GM19328 (cell line): Measurements from ENCODE around the gene HNF1B.

Experiments
- ATAC-seq: cut with Tn5 transposase; IDR thresholded peaks from one replicate; pipeline ENCODE4 v1.9.1; 2021; ENCODE audit warnings: mild to moderate bottlenecking, moderate library complexity; ENCODE audit not compliant: unreplicated experiment

The HNF1B gene

GRCh38 chr17:37737081-37737480 lies 7.8 kb downstream of the HNF1B start:
- ATAC-seq, result no peak

- ATAC-seq, result no peak
Observed at GRCh38 chr17:37736428-37736827, 8.4 kb downstream of the HNF1B start.

- ATAC-seq, result no peak
Observed at GRCh38 chr17:37735165-37735564, 9.7 kb downstream of the HNF1B start.

- ATAC-seq, result no peak
Observed at GRCh38 chr17:37732316-37732715, 12.5 kb downstream of the HNF1B start.

GRCh38 chr17:37731056-37731455 lies 13.8 kb downstream of the HNF1B start:
- ATAC-seq, result no peak

GRCh38 chr17:37729905-37730304 lies 15.0 kb downstream of the HNF1B start:
- no peak for ATAC-seq

- no peak for ATAC-seq
Observed at GRCh38 chr17:37726891-37727675, 17.8 kb downstream of the HNF1B start.

GRCh38 chr17:37726248-37726647 lies 18.6 kb downstream of the HNF1B start:
- ATAC-seq, result no peak

- ATAC-seq, result no peak
Observed at GRCh38 chr17:37725601-37726146, 19.2 kb downstream of the HNF1B start.

GRCh38 chr17:37725021-37725595 lies 19.8 kb downstream of the HNF1B start:
- no peak for ATAC-seq

GRCh38 chr17:37720989-37721388 lies 23.9 kb downstream of the HNF1B start:
- ATAC-seq, result no peak

GRCh38 chr17:37719866-37720265 lies 25.0 kb downstream of the HNF1B start:
- ATAC-seq, result no peak

- ATAC-seq, result no peak
Observed at GRCh38 chr17:37718324-37719048, 26.4 kb downstream of the HNF1B start.

- ATAC-seq, result no peak
Observed at GRCh38 chr17:37717627-37718323, 27.1 kb downstream of the HNF1B start.

GRCh38 chr17:37714897-37715296 lies 30.0 kb downstream of the HNF1B start:
- ATAC-seq, result no peak

GRCh38 chr17:37713624-37714023 lies 31.2 kb downstream of the HNF1B start:
- ATAC-seq, result no peak

GRCh38 chr17:37713028-37713431 lies 31.8 kb downstream of the HNF1B start:
- ATAC-seq, result no peak

GRCh38 chr17:37711113-37711512 lies 33.7 kb downstream of the HNF1B start:
- ATAC-seq, result no peak

- no peak for ATAC-seq
Observed at GRCh38 chr17:37710344-37710886, 34.4 kb downstream of the HNF1B start.

- ATAC-seq, result no peak
Observed at GRCh38 chr17:37708616-37709212, 36.1 kb downstream of the HNF1B start.
